Kidney epithelial cell (primary cell): ENCODE results near the gene PLXNB2. TPM values are rescaled to one million over a fixed set of nuclear protein-coding genes. Genes with fewer than 3 reads are reported as not detected.

Experiments used
- DNase-seq: peaks from one replicate; pipeline ENCODE4 v3.0.0-alpha.2; 2010; ENCODE audit warnings: low read depth
- H3K27me3 ChIP-seq: 2 replicates; pipeline ENCODE4 v1.6.0; 2011; ENCODE audit warnings: low read length; ENCODE audit not compliant: control insufficient read depth, insufficient read depth
- H3K36me3 ChIP-seq: 2 replicates; pipeline ENCODE4 v1.5.1; 2011; ENCODE audit warnings: low read length; ENCODE audit not compliant: control insufficient read depth, insufficient read depth
- H3K4me3 ChIP-seq: 2 replicates; pipeline ENCODE4 v1.5.1; 2011; ENCODE audit warnings: low read depth, mild to moderate bottlenecking, control low read depth, low read length
- total RNA-seq: library from RNA; depleted of rRNA; stranded (reverse); fragments of >200 nt; gene quantifications from 2 replicates; pipeline ENCODE4 v1.2.3, GENCODE V29; 2015
- TF ChIP-seq, protein P1 (sequence below): IDR thresholded peaks from 2 replicates; pipeline ENCODE4 v1.5.1; 2011; ENCODE audit warnings: mild to moderate bottlenecking, moderate library complexity, low read length, control low read depth, inconsistent platforms; ENCODE audit not compliant: insufficient read depth, poor library complexity, severe bottlenecking

The PLXNB2 gene
- total RNA-seq, 1 donor from 2014 or later = 251 TPM

DNA sequence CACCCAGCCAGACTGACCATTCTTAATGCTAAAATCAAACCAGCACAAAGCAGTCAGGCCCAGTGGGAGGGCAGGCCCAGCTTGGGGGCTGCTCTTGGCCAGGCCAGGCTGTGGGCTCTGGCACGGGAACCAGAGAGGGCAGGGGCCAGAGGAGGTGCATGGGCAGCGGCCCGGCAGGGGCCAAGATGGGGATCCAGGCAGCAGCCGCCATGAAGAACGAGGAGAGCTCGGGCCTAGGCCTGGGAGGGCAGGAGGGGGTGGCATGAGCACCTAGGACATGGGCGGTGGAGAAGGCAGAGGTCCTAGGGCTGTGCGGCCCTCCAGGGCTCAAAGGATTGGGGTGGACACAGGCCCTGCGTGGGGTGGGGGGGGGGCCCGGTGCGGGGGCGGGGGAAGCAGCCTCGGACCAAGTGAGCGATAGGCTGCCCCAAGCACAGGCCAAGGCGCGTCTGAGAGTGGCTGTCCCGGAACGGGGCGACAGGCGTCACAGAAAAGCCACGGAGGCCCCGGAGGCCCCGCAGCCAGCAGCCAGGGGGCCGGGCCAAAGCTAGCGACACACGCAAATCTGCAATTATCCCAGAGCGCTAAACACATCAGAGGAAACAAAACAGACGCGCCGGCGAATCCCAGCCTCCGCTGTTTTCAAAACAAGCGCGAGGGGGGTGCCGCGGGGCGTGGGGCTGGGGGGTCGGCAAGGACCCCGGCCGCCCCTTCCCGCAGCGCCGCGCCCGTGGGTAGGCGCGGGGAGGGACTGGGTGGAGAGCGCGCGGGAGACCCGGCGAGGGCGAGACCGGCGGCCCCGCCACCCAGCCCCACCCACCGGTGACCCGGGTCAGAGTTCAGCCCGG lies 8.3 kb downstream of the PLXNB2 start:
- peaks cover 1% of the 10 kb centered on the region for H3K36me3 ChIP-seq
- H3K4me3 ChIP-seq = no peak overlapping the region
- H3K27me3 ChIP-seq = no peaks in the 10 kb centered on the region
- TF ChIP-seq, protein P1, sequence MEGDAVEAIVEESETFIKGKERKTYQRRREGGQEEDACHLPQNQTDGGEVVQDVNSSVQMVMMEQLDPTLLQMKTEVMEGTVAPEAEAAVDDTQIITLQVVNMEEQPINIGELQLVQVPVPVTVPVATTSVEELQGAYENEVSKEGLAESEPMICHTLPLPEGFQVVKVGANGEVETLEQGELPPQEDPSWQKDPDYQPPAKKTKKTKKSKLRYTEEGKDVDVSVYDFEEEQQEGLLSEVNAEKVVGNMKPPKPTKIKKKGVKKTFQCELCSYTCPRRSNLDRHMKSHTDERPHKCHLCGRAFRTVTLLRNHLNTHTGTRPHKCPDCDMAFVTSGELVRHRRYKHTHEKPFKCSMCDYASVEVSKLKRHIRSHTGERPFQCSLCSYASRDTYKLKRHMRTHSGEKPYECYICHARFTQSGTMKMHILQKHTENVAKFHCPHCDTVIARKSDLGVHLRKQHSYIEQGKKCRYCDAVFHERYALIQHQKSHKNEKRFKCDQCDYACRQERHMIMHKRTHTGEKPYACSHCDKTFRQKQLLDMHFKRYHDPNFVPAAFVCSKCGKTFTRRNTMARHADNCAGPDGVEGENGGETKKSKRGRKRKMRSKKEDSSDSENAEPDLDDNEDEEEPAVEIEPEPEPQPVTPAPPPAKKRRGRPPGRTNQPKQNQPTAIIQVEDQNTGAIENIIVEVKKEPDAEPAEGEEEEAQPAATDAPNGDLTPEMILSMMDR = no peak
- DNase-seq = no peak

DNA sequence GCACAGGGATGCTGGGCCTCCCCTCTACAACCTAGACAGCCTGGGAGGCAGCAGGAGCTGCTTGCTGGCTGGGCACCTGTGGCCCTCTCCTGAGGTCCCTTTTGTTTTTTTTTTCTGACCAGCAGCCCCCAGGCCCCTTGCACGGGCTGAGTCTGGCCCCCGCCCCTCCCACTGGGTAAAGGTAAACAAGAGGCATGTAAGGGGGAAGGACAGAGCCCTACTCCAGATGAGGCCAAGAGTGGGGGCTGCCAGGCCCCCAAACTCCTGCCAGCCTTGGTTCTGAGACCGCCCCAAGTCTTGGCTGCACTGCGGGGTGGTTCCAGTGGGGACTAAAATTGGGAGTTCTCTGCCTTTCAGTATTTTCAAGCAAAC lies 9.2 kb downstream of the PLXNB2 start:
- DNase-seq = no peak
- TF ChIP-seq, protein P1 = no peak
- Histone ChIP-seq H3K36me3 (no peaks in the 10 kb centered on the region), H3K4me3 (no peak overlapping the region), H3K27me3 (no peaks in the 10 kb centered on the region)

DNA sequence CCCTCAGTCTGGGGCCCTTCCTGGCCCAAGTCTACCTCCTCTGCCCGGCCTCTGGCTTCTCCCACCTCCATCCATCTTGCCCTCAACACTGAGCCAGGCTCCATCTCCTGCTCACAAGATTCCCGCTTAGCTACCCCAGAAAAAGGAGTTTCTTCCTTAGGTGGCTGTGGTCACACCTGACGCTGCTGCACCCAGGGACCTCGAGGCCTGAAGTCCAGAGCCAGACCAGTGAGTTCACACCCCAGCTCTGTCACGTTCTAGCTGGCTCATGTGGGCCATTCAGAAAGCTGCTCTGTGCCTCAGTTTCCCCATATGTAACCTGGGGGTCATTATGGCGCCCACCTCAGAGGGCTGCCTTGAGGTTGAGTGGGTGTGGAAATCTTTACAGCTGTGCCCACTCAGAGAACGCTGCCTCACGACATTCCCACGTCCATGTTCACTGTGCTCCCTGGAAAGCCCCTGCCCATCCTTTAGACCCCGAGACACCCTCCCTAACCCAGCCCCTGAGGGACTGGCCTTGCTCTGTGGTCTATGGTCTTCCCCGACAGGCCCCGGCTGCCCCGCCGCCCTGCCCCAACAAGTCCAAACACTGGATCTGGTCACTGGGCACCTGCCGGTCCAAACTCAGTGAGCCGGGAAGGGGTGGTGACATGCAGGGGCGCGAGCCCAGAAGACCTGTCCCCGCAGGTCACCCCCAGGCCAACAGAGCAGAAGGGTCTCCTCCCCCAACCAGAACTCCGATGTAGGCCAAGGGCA lies 9.8 kb downstream of the PLXNB2 start:
- Histone ChIP-seq H3K36me3 (no peaks in the 10 kb centered on the region), H3K27me3 (no peaks in the 10 kb centered on the region), H3K4me3 (no peak overlapping the region)
- TF ChIP-seq, protein P1 = no peak
- no peak for DNase-seq

DNA sequence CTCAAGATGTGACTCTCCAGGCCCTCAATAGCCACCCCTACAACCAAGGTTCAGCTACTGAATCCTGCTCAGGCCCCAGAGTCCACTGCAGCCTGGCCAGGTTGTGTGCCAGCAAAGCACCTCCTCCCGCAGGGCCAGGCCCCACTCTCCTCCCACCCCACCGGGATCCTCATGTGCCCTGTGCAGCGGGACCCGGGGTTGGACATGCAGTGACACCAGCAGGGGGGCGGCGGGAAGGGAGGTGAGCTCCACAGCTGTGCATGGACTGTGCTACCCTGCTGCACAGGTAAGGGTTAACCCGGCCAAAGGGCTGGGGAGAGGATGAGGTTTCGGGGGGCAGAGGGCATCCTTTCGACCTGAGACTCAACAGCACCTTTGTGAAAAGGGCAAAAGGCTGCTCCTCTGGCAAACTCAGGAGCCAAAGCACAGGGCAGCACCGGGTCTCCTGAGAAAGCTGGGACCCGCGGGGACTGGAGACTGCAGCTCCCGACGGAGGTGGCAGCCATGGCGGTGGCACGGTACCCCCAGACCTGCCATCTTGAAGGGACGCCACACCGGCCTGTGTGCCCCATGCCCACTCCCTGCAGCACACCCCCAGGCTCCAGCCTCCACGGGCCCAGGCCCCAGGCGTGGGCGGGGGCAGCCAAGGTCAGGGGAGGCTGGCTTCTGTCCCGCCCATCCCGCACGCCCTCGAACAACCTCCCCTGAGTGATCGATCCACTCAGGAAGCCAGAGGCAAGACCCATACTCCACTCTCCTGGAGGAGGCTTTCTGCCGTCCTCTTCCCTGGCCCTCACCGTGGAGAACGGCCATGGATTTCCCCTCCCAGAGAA lies 10.6 kb downstream of the PLXNB2 start:
- no peak for DNase-seq
- Histone ChIP-seq H3K36me3 (no peaks in the 10 kb centered on the region), H3K27me3 (no peaks in the 10 kb centered on the region), H3K4me3 (no peak overlapping the region)
- TF ChIP-seq, protein P1 = no peak

DNA sequence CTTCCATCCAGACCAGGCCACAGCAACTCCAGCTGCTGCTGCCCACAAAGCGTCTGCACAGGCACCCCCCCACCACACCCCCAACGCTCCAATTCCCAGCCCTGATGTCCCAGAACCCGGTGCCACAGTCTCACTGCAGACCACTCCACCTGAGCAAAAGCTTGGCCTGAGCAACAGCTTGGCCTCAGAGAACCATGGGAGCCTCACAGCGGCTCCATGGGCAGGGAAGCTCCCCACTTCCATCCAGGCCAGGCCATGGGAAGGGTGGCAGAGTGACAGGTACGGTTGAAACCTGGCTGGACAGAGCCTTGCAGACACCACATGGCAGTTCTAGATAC lies 13.2 kb downstream of the PLXNB2 start:
- peaks cover 2% of the 10 kb centered on the region for H3K36me3 ChIP-seq
- TF ChIP-seq, protein P1 = no peak
- no peak for DNase-seq
- H3K4me3 ChIP-seq = no peak overlapping the region
- H3K27me3 ChIP-seq = no peaks in the 10 kb centered on the region
